Dedifferentiated amniotic fluid mesenchymal stem cell (primary cell): ENCODE results near the gene SCD5.
"Not testable (repeated sequence)": the region's sequence is repeated elsewhere in the genome, so short reads cannot be mapped to it uniquely, and the experiment has no call there.

Experiments used
- DNase-seq: peaks from one replicate; pipeline ENCODE4 v3.0.0-alpha.2; 2016; ENCODE audit errors: extremely low spot score

Gene SCD5

GRCh38 chr4:82798168-82799005 is at the start of gene SCD5:
Gene SCD5, minus strand, starts transcription at chr4:82798796. Its CDS starts 259 bp downstream, at chr4:82798537.
- DNase-seq: peak; percentile 73

- DNase-seq: no peak
Measured at GRCh38 chr4:82842593-82842992, 44.0 kb upstream of the SCD5 start.

- no peak for DNase-seq
Measured at GRCh38 chr4:82839624-82840023, 41.0 kb upstream of the SCD5 start.

GRCh38 chr4:82833696-82834313 is 35.2 kb upstream of the SCD5 start:
- DNase-seq: peak; percentile 70

GRCh38 chr4:82833060-82833459 is 34.5 kb upstream of the SCD5 start:
- DNase-seq: not testable (repeated sequence)

GRCh38 chr4:82825425-82825824 is 26.8 kb upstream of the SCD5 start:
- DNase-seq: no peak

- DNase-seq: peak; percentile 59
Measured at GRCh38 chr4:82823062-82823461, 24.5 kb upstream of the SCD5 start.

GRCh38 chr4:82820689-82821088 is 22.1 kb upstream of the SCD5 start:
- no peak for DNase-seq

GRCh38 chr4:82818664-82819662 is 20.4 kb upstream of the SCD5 start:
- no peak for DNase-seq

GRCh38 chr4:82816874-82817273 is 18.3 kb upstream of the SCD5 start:
- not testable (repeated sequence) for DNase-seq

- no peak for DNase-seq
Measured at GRCh38 chr4:82814034-82814433, 15.4 kb upstream of the SCD5 start.

GRCh38 chr4:82811838-82812341 is 13.3 kb upstream of the SCD5 start:
- no peak for DNase-seq

GRCh38 chr4:82811392-82811791 is 12.8 kb upstream of the SCD5 start:
- no peak for DNase-seq

- DNase-seq: no peak
Measured at GRCh38 chr4:82810176-82810575, 11.6 kb upstream of the SCD5 start.

- no peak for DNase-seq
Measured at GRCh38 chr4:82809619-82810018, 11.0 kb upstream of the SCD5 start.

- no peak for DNase-seq
Measured at GRCh38 chr4:82803746-82804145, 5.2 kb upstream of the SCD5 start.

- DNase-seq: no peak
Measured at GRCh38 chr4:82802911-82803310, 4.3 kb upstream of the SCD5 start.

- peak; percentile 59 for DNase-seq
Measured at GRCh38 chr4:82801910-82802521, 3.4 kb upstream of the SCD5 start.

GRCh38 chr4:82799006-82799881 is 648 bp upstream of the SCD5 start:
- no peak for DNase-seq

- no peak for DNase-seq
Measured at GRCh38 chr4:82797405-82798111, 1.0 kb downstream of the SCD5 start.
